GM21528 (cell line): ENCODE results near the gene NEK6.

Experiments
- ATAC-seq: cut with Tn5 transposase; IDR thresholded peaks from one replicate; pipeline ENCODE4 v1.9.1; 2021; ENCODE audit warnings: mild to moderate bottlenecking, moderate library complexity; ENCODE audit not compliant: unreplicated experiment, low FRiP score

The NEK6 gene

DNA sequence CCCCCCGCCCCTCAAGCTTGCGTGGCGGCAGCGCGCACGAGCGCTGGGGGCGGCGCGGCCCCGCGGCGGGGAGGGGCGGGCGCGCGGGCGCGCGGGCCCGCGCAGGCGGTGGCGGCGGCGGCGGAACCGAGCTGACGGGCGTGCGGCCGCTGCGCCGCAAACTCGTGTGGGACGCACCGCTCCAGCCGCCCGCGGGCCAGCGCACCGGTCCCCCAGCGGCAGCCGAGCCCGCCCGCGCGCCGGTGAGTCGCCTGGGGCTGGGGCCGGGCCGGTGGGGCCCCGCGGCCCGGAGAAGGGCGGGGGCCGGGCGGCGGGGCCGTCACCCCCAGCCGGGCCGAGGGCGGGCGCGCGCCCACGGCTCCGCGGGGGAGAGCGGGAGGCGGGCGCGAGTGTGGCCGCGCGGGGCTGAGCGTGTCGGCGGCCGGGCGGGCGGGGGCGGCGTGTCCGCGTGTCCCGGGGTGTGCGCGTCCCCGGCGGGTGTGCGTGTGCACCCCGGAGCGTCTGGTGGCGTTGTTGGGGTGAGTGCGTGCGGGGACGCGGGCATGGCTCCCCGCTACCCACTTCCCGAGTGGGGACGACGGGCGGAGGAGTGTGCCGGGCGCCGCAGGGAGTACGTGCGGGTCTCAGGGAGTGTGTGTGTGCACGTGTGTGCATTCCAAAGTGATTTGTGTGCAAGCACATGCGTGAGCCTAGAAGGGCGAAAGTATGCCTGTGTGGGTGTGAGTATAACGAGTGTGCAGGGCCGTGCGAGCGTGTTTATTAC, at the start of gene NEK6:
Gene NEK6 (plus strand): TSS at position 106 of the 763 bp plus-strand sequence. CDS start 44,016 bp downstream, outside the sequence.
- ATAC-seq, result no peak

GRCh38 chr9:124208571-124208970, 49.2 kb upstream of the NEK6 start:
- ATAC-seq, result no peak

- ATAC-seq, result no peak
Measured at GRCh38 chr9:124209279-124209678, 48.5 kb upstream of the NEK6 start.

DNA sequence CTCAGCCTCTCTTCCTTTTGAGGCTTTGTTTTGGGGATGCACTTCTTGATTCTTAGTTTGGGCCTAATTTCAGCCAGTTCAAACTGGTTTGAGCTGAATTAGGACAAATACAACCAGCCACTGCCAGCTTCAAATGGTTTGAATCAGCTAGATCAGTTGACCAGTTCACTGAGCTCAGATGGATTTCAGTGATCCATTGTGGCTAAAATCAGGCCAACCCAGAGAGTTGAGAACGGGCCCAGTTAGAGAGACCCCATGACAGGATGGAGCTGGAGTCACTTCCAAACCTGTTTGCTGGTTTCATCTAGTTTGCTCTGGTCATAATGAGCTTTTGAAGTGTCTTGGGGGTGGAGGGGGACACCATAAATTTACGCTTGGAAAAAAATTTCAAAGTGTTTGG, 48.0 kb upstream of the NEK6 start:
- no peak for ATAC-seq

- ATAC-seq, result peak; percentile 55
Measured at GRCh38 chr9:124210697-124211096, 47.1 kb upstream of the NEK6 start.

GRCh38 chr9:124212381-124213050, 45.2 kb upstream of the NEK6 start:
- no peak for ATAC-seq

DNA sequence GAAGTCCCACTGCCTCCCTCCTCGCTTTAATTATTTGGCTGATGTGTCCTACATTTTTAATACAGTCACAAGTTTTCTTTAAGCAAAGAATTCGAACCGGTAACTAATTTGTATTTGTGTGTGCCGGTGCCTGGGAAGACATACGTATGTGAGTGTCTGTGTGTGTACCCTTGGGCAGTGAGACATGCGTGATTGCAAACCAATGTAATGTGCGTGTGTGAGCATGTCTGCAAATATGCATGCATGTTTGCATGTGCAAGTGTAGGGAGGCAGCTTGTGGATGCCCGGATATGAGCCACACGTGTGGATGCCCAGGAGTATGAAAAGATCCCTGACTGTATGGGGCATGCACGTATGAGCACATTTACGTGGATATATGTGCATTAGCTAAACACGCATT, 44.4 kb upstream of the NEK6 start:
- no peak for ATAC-seq

DNA sequence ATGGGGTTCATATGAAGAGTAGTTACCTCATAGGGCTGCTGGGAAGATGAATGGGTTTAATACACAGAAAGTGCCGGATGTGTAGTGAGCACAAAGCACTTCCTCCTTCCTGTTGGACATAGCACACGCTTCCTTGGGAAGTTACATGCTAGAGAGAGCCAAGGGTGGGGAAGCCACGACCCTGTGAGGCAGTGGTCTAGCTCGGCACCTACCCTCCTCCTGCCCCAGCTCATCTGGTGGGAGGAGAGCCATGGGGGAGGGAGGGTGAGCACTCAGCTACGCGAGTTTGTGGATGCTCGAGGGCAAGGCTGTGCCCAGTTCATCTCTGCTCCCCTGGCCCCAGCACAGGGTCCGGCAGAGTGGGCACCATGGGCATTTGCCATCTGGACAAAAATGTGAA, 43.6 kb upstream of the NEK6 start:
- no peak for ATAC-seq

GRCh38 chr9:124214596-124215367, 43.0 kb upstream of the NEK6 start:
- ATAC-seq, result no peak

GRCh38 chr9:124215368-124215910, 42.3 kb upstream of the NEK6 start:
- ATAC-seq, result no peak

- ATAC-seq, result no peak
Measured at GRCh38 chr9:124215956-124216355, 41.8 kb upstream of the NEK6 start.

DNA sequence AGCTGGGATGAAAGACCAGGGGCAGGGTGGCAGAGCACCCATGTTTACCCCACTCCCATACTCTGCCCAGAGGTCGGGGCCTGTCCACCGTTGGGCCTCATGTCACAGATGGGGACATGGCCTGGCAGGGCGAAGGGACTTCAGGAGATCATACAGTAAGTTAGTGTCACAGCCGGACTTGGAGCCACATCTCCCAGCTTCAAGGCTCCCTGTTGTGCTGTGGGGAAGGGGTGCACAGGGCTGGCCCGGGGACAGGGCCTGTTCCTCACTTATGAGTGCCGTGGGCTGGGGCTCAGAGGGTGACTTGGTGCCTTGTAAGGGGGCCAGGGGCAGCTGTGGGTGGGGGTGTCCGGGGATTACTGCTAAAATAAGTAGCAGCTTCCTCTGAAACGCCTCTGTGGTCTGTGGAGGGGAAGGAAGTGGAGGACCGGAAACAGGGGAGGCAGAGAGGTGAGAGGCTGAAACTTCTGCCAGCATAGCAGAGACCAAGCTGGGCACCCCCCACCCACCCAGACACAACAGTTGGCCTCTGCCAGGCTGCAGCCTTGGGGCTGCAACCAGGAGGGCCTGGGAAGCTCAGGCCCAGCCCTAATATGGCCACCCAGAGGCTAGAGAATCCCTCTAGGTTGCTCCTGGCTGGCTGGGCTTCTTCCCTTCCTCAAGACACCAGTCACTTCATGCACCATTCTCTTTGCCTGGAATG, 41.1 kb upstream of the NEK6 start:
- ATAC-seq, result no peak

GRCh38 chr9:124217836-124218437, 39.8 kb upstream of the NEK6 start:
- no peak for ATAC-seq

DNA sequence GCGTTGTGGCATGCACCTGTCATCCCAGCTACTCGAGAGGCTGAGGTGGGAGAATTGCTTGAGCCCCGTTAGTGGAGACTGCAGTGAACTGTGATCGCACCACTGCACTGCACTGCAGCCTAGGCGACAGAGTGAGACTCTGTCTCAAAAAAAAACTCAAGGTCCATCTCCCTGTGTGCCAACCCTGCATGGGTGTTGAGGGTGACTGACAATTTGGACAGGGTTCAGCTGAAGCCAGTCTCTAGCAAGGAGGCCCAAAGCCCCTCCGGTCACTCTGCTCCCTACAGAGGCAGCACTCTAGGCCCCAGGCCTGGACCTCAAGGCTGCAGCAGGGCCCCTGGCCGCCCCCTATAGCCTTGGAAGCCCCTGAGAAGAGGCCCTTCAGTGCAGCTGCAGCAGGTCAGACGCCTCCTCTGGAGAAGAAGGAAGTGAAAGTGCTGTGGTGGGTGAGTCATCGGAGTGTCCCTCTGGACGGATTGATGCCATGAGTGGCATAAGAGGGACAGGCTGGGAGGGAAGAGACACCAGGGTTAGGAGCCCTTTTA, 39.2 kb upstream of the NEK6 start:
- peak; percentile 64 for ATAC-seq

- peak; percentile 18 for ATAC-seq
Measured at GRCh38 chr9:124218987-124219461, 38.7 kb upstream of the NEK6 start.

GRCh38 chr9:124220946-124221451, 36.8 kb upstream of the NEK6 start:
- ATAC-seq, result no peak

DNA sequence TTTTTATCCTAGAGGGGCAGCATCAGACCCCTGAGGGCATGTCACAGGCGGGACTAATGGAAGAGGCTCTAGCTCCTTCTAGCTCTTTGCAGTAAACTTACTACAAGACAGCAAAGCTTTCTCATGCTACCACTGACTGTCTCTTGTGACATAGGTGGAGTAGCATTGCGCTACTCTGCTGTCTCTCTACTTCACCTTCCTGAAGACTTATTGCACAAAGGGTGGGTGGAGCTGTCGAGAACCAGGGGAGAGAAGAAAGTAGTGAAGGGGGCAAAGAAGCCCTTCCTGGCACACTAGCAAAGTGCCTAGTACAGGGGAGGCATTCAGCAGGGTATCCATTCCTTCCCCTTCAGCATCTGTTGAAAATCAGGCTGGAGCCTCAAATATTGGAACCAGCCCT, 36.1 kb upstream of the NEK6 start:
- ATAC-seq, result no peak

- ATAC-seq, result no peak
Measured at GRCh38 chr9:124222109-124222508, 35.6 kb upstream of the NEK6 start.

DNA sequence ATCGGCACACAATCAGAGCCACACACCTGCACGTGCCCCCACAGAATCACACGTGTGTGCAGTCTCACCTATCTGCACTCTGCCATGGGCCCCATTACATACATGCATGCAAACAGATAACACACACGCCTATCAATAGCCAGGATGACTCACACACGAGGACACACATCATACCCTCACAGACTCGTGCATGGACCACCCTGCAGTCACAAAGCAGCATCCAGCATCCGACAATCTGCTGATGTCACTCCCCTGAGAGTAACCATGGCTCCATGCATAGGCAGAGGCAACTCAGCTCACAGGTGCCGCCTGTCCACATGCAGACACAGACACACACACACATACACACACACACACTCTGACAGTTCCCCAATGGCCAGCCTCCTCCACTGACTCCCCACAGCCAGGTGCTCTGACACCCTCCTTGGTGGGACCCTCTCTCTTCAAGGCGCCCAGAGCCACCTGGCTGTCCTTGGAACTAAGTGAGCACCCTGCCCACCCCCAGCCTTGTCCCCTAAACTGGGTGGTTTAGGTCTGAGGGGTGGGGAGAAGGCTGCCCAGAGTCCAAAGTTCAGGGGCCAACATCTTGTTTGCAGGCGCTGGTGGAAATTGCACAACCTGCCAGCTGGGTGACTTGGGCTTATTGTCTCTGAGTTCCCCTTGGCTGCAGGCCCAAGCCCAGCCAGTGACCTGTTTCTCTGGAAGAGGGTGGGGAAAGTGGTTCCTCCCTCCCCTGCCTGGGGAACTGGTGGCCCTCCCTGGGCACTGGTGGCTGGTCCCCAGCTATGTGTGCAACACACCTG, 34.6 kb upstream of the NEK6 start:
- no peak for ATAC-seq
